Measurements from ENCODE around the gene ZNF862. TPM values are rescaled to one million over a fixed set of nuclear protein-coding genes. Genes with fewer than 3 reads are reported as not detected.

The ZNF862 gene
- total RNA-seq, 1 donor from 2014 or later, result 22.6 TPM

- Mint-ChIP-seq H3K4me1 (ENCODE audit: unreplicated experiment) (peaks cover 3% of the 10 kb centered on the region), H3K27ac (ENCODE audit: unreplicated experiment) (no peak overlapping the region), H3K9me3 (ENCODE audit: unreplicated experiment) (no peaks in the 10 kb centered on the region), H3K36me3 (ENCODE audit: low read depth, unreplicated experiment) (peaks cover 9% of the 10 kb centered on the region), H3K4me3 (ENCODE audit: unreplicated experiment) (no peak overlapping the region), H3K27me3 (ENCODE audit: unreplicated experiment) (peaks cover 11% of the 10 kb centered on the region)
- no peak for DNase-seq (ENCODE audit: low spot score)
- no peak for TF ChIP-seq CTCF (IDR thresholded peaks at IDR 0.05; ENCODE audit: unreplicated experiment)
Observed at GRCh38 chr7:149879271-149879743, 41.1 kb downstream of the ZNF862 start.

- H3K36me3 Mint-ChIP-seq (ENCODE audit: low read depth, unreplicated experiment), result peaks cover 4% of the 10 kb centered on the region
- H3K9me3 Mint-ChIP-seq (ENCODE audit: unreplicated experiment), result no peaks in the 10 kb centered on the region
- H3K27ac Mint-ChIP-seq (ENCODE audit: unreplicated experiment), result no peak overlapping the region
- H3K4me1 Mint-ChIP-seq (ENCODE audit: unreplicated experiment), result no peaks in the 10 kb centered on the region
- TF ChIP-seq CTCF (IDR thresholded peaks at IDR 0.05; ENCODE audit: unreplicated experiment), result no peak
- no peak for DNase-seq (ENCODE audit: low spot score)
- H3K4me3 Mint-ChIP-seq (ENCODE audit: unreplicated experiment), result no peak overlapping the region
- H3K27me3 Mint-ChIP-seq (ENCODE audit: unreplicated experiment), result peaks cover 11% of the 10 kb centered on the region
Observed at GRCh38 chr7:149879766-149880637, 41.8 kb downstream of the ZNF862 start.

GRCh38 chr7:149880638-149881311, 42.6 kb downstream of the ZNF862 start:
- DNase-seq (ENCODE audit: low spot score), result no peak
- Mint-ChIP-seq H3K9me3 (ENCODE audit: unreplicated experiment) (no peaks in the 10 kb centered on the region), H3K27me3 (ENCODE audit: unreplicated experiment) (peaks cover 8% of the 10 kb centered on the region), H3K4me1 (ENCODE audit: unreplicated experiment) (no peaks in the 10 kb centered on the region), H3K27ac (ENCODE audit: unreplicated experiment) (no peak overlapping the region), H3K4me3 (ENCODE audit: unreplicated experiment) (no peak overlapping the region), H3K36me3 (ENCODE audit: low read depth, unreplicated experiment) (no peaks in the 10 kb centered on the region)
- no peak for TF ChIP-seq CTCF (IDR thresholded peaks at IDR 0.05; ENCODE audit: unreplicated experiment)

- Mint-ChIP-seq H3K27me3 (ENCODE audit: unreplicated experiment) (peaks cover 8% of the 10 kb centered on the region), H3K4me1 (ENCODE audit: unreplicated experiment) (no peaks in the 10 kb centered on the region), H3K4me3 (ENCODE audit: unreplicated experiment) (no peak overlapping the region), H3K9me3 (ENCODE audit: unreplicated experiment) (no peaks in the 10 kb centered on the region), H3K27ac (ENCODE audit: unreplicated experiment) (no peak overlapping the region), H3K36me3 (ENCODE audit: low read depth, unreplicated experiment) (no peaks in the 10 kb centered on the region)
- TF ChIP-seq CTCF (IDR thresholded peaks at IDR 0.05; ENCODE audit: unreplicated experiment), result no peak
- DNase-seq (ENCODE audit: low spot score), result no peak
Observed at GRCh38 chr7:149881328-149882247, 43.4 kb downstream of the ZNF862 start.
